Pancreas (tissue), 10 donors: ENCODE measurements around the gene CD300LB. TPM values are rescaled to one million over a fixed set of nuclear protein-coding genes. Genes with fewer than 3 reads are reported as not detected.
"Not testable (repeated sequence)": the region's sequence is repeated elsewhere in the genome, so short reads cannot be mapped to it uniquely, and the experiment has no call there.

Experiments used
- ATAC-seq, 4 donors: fragments of 200-7000 bp; cut with Tn5 transposase; one replicate each; pipeline versions ENCODE4 v1.8.0 to v1.9.1; 2020; ENCODE audit warnings: mild to moderate bottlenecking in 4 of 4, moderate library complexity in 4 of 4
- DNase-seq, 6 donors: peaks; one replicate each; pipeline ENCODE4 v3.0.0-alpha.2; 2020
- FAIRE-seq: peaks from 2 replicates; lab custom pipeline; 2012; peaks lifted over from hg19 to GRCh38; lab: Jason Lieb, UNC
- H3K27ac ChIP-seq, 4 donors: fragments of 200-600 bp; sonication (generic); 1 replicate in 3 of 4; 2 replicates in 1 of 4; pipeline versions ENCODE4 v1.5.0 to v1.8.0; 2020
- H3K27me3 ChIP-seq, 4 donors: fragments of 200-600 bp; one replicate each; pipeline ENCODE4 v1.8.0; 2021
- H3K36me3 ChIP-seq, 3 donors: fragments of 200-600 bp; sonication (generic) in 1 of 3; one replicate each; pipeline versions ENCODE4 v1.5.0 to v1.8.0; 2020 to 2021
- H3K4me1 ChIP-seq, 3 donors: fragments of 200-600 bp; one replicate each; pipeline ENCODE4 v1.8.0; 2021
- H3K4me3 ChIP-seq, 4 donors: fragments of 200-600 bp; sonication (generic) in 2 of 4; one replicate each; pipeline versions ENCODE4 v1.5.0 to v1.8.0; 2020 to 2021
- H3K9me3 ChIP-seq, 4 donors: fragments of 200-600 bp; one replicate each; pipeline ENCODE4 v1.8.0; 2021
- CTCF ChIP-seq, 4 donors: fragments of 200-600 bp; sonication (generic) in 3 of 4; IDR thresholded peaks; one replicate each; pipeline versions ENCODE4 v1.5.0 to v1.8.0; 2021; ENCODE audit warnings: antibody characterized with exemption in 4 of 4
- WGBS, 2 donors: extraction: QIAGEN DNeasy Blood & Tissue Kit; methylation state at CpG; one replicate each; pipeline ENCODE4 v1.1.7; 2013; 5-methylcytosine and 5-hydroxymethylcytosine counted together
- intact Hi-C, 3 donors: fragments of 100-400 bp; cut with DNase I; formaldehyde crosslinking; loops; one replicate each; pipeline versions ENCODE4 v1.11.1 to v1.14.2; 2022
- polyA plus RNA-seq, 2 donors: library from polyadenylated mRNA; stranded (reverse); fragments of 200-250 nt; gene quantifications; one replicate each; pipeline ENCODE4 v1.2.3, GENCODE V29; 2013
- total RNA-seq, 6 donors: library from RNA; stranded (reverse); fragmentation: NEBNext Ultra II Directional in 4 of 6; extraction: Animal tissue kit (Norgen Biotek cat#: 25700) in 4 of 6; gene quantifications; one replicate each; pipeline versions ENCODE4 v1.2.1 to v1.2.4, GENCODE V29; 2021 to 2023
- donor health status: healthy with polysubstance abuse.
- donor health status: DM: no; HTN: no; CAD: no; lungs with moderate emphysema.
- donor health status: DM: no; HTN: no; CAD: no.
- donor health status: control.
- donor health status: control.
- donor health status: Bipolar disorder and iron deficiency.
- donor health status: DM: yes; HTN: yes; CAD: no.
- donor health status: DM: no; HTN: no; CAD: no.
- donor health status: DM: no; HTN: no; CAD: no.
- donor health status: DM: yes; HTN: yes; CAD: no.

Gene CD300LB
- total RNA-seq (under 1 TPM in 3 of 6 donors, not detected in 3; 0.14 to 0.52 (median 0.19) TPM), polyA plus RNA-seq (under 1 TPM; 0.08 to 0.09 TPM)

- Histone ChIP-seq H3K27ac (no peak within 1 kb of the TSS), H3K4me3 (no peak within 1 kb of the TSS), H3K27me3 (peaks cover 0 to 6% (median 0%) of the 10 kb centered on the region in 4 donors), H3K36me3 (no peaks in the 10 kb centered on the region), H3K4me1 (no peaks in the 10 kb centered on the region), H3K9me3 (no peaks in the 10 kb centered on the region)
- no peak for TF ChIP-seq CTCF (IDR thresholded peaks at IDR 0.05)
- FAIRE-seq (no peak), DNase-seq (peak in 2 of 6 donors; percentile 5 to 53), ATAC-seq (peak in 2 of 4 donors; percentile 35 to 37)
- 42 to 47% methylated on average over 10 of the region's 10 CpGs for WGBS, 2 donors
- intact Hi-C loops: no loop called here
Measured at GRCh38 chr17:74531231-74531761, at the start of gene CD300LB. Gene CD300LB (minus strand): TSS chr17:74531475. CDS start chr17:74531350, 125 bp downstream.

GRCh38 chr17:74579900-74580299 lies 48.6 kb upstream of the CD300LB start:
- TF ChIP-seq CTCF (IDR thresholded peaks at IDR 0.05): no peak
- no peaks in the 10 kb centered on the region for H3K36me3 ChIP-seq
- intact Hi-C loops: no loop called here
- DNase-seq (no peak), ATAC-seq (no peak), FAIRE-seq (no peak)
- no peak overlapping the region for H3K27ac ChIP-seq
- H3K9me3 ChIP-seq: no peaks in the 10 kb centered on the region
- H3K4me3 ChIP-seq: no peak overlapping the region
- no peaks in the 10 kb centered on the region for H3K4me1 ChIP-seq
- WGBS, 2 donors: 68 to 74% methylated on average over 7 of the region's 7 CpGs
- H3K27me3 ChIP-seq: no peaks in the 10 kb centered on the region

- FAIRE-seq (no peak), DNase-seq (no peak), ATAC-seq (no peak)
- Histone ChIP-seq H3K36me3 (no peaks in the 10 kb centered on the region), H3K27ac (no peak overlapping the region), H3K9me3 (no peaks in the 10 kb centered on the region), H3K27me3 (no peaks in the 10 kb centered on the region), H3K4me1 (no peaks in the 10 kb centered on the region), H3K4me3 (no peak overlapping the region)
- TF ChIP-seq CTCF (IDR thresholded peaks at IDR 0.05): no peak
- WGBS, 2 donors: 56 to 68% methylated on average over 9 of the region's 9 CpGs
- intact Hi-C loops: no loop called here
Measured at GRCh38 chr17:74578979-74579378, 47.7 kb upstream of the CD300LB start.

GRCh38 chr17:74574489-74575142 lies 43.3 kb upstream of the CD300LB start:
- FAIRE-seq (no peak), DNase-seq (no peak), ATAC-seq (no peak)
- Histone ChIP-seq H3K9me3 (no peaks in the 10 kb centered on the region), H3K36me3 (no peaks in the 10 kb centered on the region), H3K4me3 (no peak overlapping the region), H3K4me1 (no peaks in the 10 kb centered on the region), H3K27ac (no peak overlapping the region), H3K27me3 (no peaks in the 10 kb centered on the region)
- no peak for TF ChIP-seq CTCF (IDR thresholded peaks at IDR 0.05)
- intact Hi-C loops: no loop called here
- WGBS, 2 donors: 49 to 51% methylated on average over 5 of the region's 5 CpGs

GRCh38 chr17:74573635-74574034 lies 42.4 kb upstream of the CD300LB start:
- H3K27me3 ChIP-seq, H3K27ac ChIP-seq, FAIRE-seq, H3K9me3 ChIP-seq, intact Hi-C loops, DNase-seq, H3K4me3 ChIP-seq, H3K36me3 ChIP-seq, H3K4me1 ChIP-seq, ATAC-seq: not testable (repeated sequence)
